ENCODE measurements around the gene RASGRP3. TPM values are rescaled to one million over a fixed set of nuclear protein-coding genes. Genes with fewer than 3 reads are reported as not detected.

Gene RASGRP3
- total RNA-seq, 4 donors from 2014 or later, result 2.6 to 42.7 (median 8.6) TPM

DNA sequence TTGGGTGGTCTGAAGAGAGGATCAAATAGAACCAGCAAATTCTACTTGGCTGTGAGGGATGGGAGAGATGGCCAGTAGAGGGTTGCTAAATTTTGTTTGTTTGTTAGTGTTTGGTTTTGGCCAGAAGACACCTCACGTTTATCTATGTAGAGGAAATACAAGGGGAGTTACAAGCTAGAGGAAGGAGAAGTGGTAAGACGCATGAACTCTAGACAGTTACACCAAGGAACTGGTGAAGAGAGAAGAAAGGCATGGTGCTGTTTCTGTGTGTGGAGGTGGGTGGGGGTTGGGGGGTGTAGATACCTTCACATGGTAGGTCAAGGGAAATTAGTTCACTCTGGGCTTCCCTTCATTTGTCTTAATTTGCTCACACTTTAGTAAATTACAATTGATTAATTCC is 25.6 kb downstream of the RASGRP3 start:
- no peak overlapping the region for H3K4me3 ChIP-seq
- H3K9me3 ChIP-seq, result no peaks in the 10 kb centered on the region
- no peaks in the 10 kb centered on the region for H3K27me3 ChIP-seq
- intact Hi-C loops (cut with DNase I; ENCODE audit: low total_unique reads), result no loop called here
- DNase-seq, result no peak
- H3K36me3 ChIP-seq, result no peaks in the 10 kb centered on the region
- no peak overlapping the region for H3K27ac ChIP-seq
- TF ChIP-seq POLR2A (IDR thresholded peaks at IDR 0.05), result no peak
- TF ChIP-seq, protein P1, sequence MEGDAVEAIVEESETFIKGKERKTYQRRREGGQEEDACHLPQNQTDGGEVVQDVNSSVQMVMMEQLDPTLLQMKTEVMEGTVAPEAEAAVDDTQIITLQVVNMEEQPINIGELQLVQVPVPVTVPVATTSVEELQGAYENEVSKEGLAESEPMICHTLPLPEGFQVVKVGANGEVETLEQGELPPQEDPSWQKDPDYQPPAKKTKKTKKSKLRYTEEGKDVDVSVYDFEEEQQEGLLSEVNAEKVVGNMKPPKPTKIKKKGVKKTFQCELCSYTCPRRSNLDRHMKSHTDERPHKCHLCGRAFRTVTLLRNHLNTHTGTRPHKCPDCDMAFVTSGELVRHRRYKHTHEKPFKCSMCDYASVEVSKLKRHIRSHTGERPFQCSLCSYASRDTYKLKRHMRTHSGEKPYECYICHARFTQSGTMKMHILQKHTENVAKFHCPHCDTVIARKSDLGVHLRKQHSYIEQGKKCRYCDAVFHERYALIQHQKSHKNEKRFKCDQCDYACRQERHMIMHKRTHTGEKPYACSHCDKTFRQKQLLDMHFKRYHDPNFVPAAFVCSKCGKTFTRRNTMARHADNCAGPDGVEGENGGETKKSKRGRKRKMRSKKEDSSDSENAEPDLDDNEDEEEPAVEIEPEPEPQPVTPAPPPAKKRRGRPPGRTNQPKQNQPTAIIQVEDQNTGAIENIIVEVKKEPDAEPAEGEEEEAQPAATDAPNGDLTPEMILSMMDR (IDR thresholded peaks at IDR 0.05), result no peak
- no peaks in the 10 kb centered on the region for H3K4me1 ChIP-seq

GRCh38 chr2:33503002-33503401 is 26.6 kb downstream of the RASGRP3 start:
- intact Hi-C loops (cut with DNase I; ENCODE audit: low total_unique reads), result no loop called here
- Histone ChIP-seq H3K27me3 (no peaks in the 10 kb centered on the region), H3K27ac (no peak overlapping the region), H3K36me3 (no peaks in the 10 kb centered on the region), H3K9me3 (no peaks in the 10 kb centered on the region), H3K4me3 (no peak overlapping the region), H3K4me1 (no peaks in the 10 kb centered on the region)
- no peak for DNase-seq
- no peak for TF ChIP-seq POLR2A (IDR thresholded peaks at IDR 0.05)
- TF ChIP-seq, protein P1 (IDR thresholded peaks at IDR 0.05), result no peak

- no peaks in the 10 kb centered on the region for H3K9me3 ChIP-seq
- no peak for DNase-seq
- TF ChIP-seq, protein P1 (IDR thresholded peaks at IDR 0.05), result no peak
- no peak for TF ChIP-seq POLR2A (IDR thresholded peaks at IDR 0.05)
- no peak overlapping the region for H3K4me3 ChIP-seq
- intact Hi-C loops (cut with DNase I; ENCODE audit: low total_unique reads), result no loop called here
- H3K36me3 ChIP-seq, result no peaks in the 10 kb centered on the region
- no peak overlapping the region for H3K27ac ChIP-seq
- no peaks in the 10 kb centered on the region for H3K4me1 ChIP-seq
- no peaks in the 10 kb centered on the region for H3K27me3 ChIP-seq
Measured at GRCh38 chr2:33505966-33506365, 29.5 kb downstream of the RASGRP3 start.

GRCh38 chr2:33509908-33510585 is 33.6 kb downstream of the RASGRP3 start:
- DNase-seq, result no peak
- H3K27me3 ChIP-seq, result no peaks in the 10 kb centered on the region
- TF ChIP-seq POLR2A (IDR thresholded peaks at IDR 0.05), result no peak
- H3K4me1 ChIP-seq, result no peaks in the 10 kb centered on the region
- no peaks in the 10 kb centered on the region for H3K36me3 ChIP-seq
- no peak overlapping the region for H3K4me3 ChIP-seq
- H3K9me3 ChIP-seq, result no peaks in the 10 kb centered on the region
- H3K27ac ChIP-seq, result no peak overlapping the region
- intact Hi-C loops (cut with DNase I; ENCODE audit: low total_unique reads), result no loop called here

DNA sequence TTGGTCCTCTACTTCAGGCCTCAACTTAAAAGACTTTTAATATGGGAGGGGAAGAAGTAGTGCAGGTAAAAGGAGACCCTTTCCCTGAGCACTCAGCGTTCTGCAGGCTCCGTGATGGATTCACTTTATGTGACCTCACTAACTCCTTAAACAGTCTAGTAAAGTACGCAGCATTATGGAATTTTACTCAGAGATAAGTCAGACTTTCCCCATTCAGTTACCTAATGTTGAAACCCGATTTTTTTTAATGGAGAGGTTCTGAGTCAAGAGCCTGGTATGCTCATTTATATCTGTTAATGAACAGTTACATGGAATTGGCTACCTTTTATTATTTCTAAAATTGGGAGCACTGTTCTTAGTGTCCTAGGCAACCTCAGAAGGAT is 34.1 kb downstream of the RASGRP3 start:
- DNase-seq, result no peak
- no peak for TF ChIP-seq POLR2A (IDR thresholded peaks at IDR 0.05)
- TF ChIP-seq, protein P1 (IDR thresholded peaks at IDR 0.05), result no peak
- intact Hi-C loops (cut with DNase I; ENCODE audit: low total_unique reads), result no loop called here
- Histone ChIP-seq H3K9me3 (no peaks in the 10 kb centered on the region), H3K27ac (no peak overlapping the region), H3K4me1 (no peaks in the 10 kb centered on the region), H3K4me3 (no peak overlapping the region), H3K27me3 (no peaks in the 10 kb centered on the region), H3K36me3 (no peaks in the 10 kb centered on the region)

- TF ChIP-seq, protein P1 (IDR thresholded peaks at IDR 0.05), result no peak
- no peak for TF ChIP-seq POLR2A (IDR thresholded peaks at IDR 0.05)
- Histone ChIP-seq H3K27me3 (no peaks in the 10 kb centered on the region), H3K9me3 (no peaks in the 10 kb centered on the region), H3K4me1 (no peaks in the 10 kb centered on the region), H3K4me3 (no peak overlapping the region), H3K27ac (no peak overlapping the region), H3K36me3 (no peaks in the 10 kb centered on the region)
- intact Hi-C loops (cut with DNase I; ENCODE audit: low total_unique reads), result no loop called here
- DNase-seq, result no peak
Measured at GRCh38 chr2:33511141-33511540, 34.7 kb downstream of the RASGRP3 start.

Data from uterus (tissue), 4 donors.